GM18951 (cell line): ENCODE data around the gene CFAP221.

Experiments
- POLR2A ChIP-seq: IDR thresholded peaks from 4 replicates; pipeline ENCODE4 v1.6.1; 2011; ENCODE audit warnings: mild to moderate bottlenecking; ENCODE audit not compliant: insufficient read length, insufficient read depth; ENCODE audit errors: extremely low read depth
- in situ Hi-C: fragments of 300-500 bp; cut with MboI; formaldehyde crosslinking; loops from one replicate; pipeline ENCODE4 v1.12.0; 2022; ENCODE audit warnings: low sequenced_read_pairs, mixed read lengths, inconsistent platforms; ENCODE audit not compliant: unreplicated experiment

CFAP221 gene

GRCh38 chr2:119691651-119692245 is 147.5 kb downstream of the CFAP221 start:
- TF ChIP-seq POLR2A = no peak
- in situ Hi-C loops = no loop called here

GRCh38 chr2:119692310-119692709 is 148.1 kb downstream of the CFAP221 start:
- in situ Hi-C loops = no loop called here
- no peak for TF ChIP-seq POLR2A

- in situ Hi-C loops = no loop called here
These were observed 148.7 kb downstream of the CFAP221 start for GRCh38 chr2:119692954-119693353.

GRCh38 chr2:119693567-119693966 is 149.3 kb downstream of the CFAP221 start:
- TF ChIP-seq POLR2A = no peak
- in situ Hi-C loops = no loop called here

More at GRCh38 chr2:119692954-119693353, 148.7 kb downstream of the CFAP221 start:
- no peak for TF ChIP-seq POLR2A

- in situ Hi-C loops = no loop called here
- no peak for TF ChIP-seq POLR2A
These were observed 149.7 kb downstream of the CFAP221 start for GRCh38 chr2:119693967-119694366.

- in situ Hi-C loops = no loop called here
- TF ChIP-seq POLR2A = no peak
These were observed 150.2 kb downstream of the CFAP221 start for GRCh38 chr2:119694470-119694844.

- no peak for TF ChIP-seq POLR2A
- in situ Hi-C loops = no loop called here
These were observed 150.7 kb downstream of the CFAP221 start for GRCh38 chr2:119694845-119695521.

- no peak for TF ChIP-seq POLR2A
- in situ Hi-C loops = no loop called here
These were observed 151.8 kb downstream of the CFAP221 start for GRCh38 chr2:119696005-119696404.

GRCh38 chr2:119696494-119697030 is 152.3 kb downstream of the CFAP221 start:
- no peak for TF ChIP-seq POLR2A
- in situ Hi-C loops = no loop called here

GRCh38 chr2:119697290-119698020 is 153.2 kb downstream of the CFAP221 start:
- TF ChIP-seq POLR2A = no peak
- in situ Hi-C loops = no loop called here

GRCh38 chr2:119698246-119698645 is 154.0 kb downstream of the CFAP221 start:
- in situ Hi-C loops = no loop called here
- no peak for TF ChIP-seq POLR2A

- TF ChIP-seq POLR2A = no peak
- in situ Hi-C loops = no loop called here
These were observed 154.9 kb downstream of the CFAP221 start for GRCh38 chr2:119699016-119699606.

- in situ Hi-C loops = no loop called here
These were observed 156.6 kb downstream of the CFAP221 start for GRCh38 chr2:119700866-119701265.

GRCh38 chr2:119701352-119701751 is 157.1 kb downstream of the CFAP221 start:
- no peak for TF ChIP-seq POLR2A
- in situ Hi-C loops = no loop called here

More at GRCh38 chr2:119700866-119701265, 156.6 kb downstream of the CFAP221 start:
- no peak for TF ChIP-seq POLR2A
